ENCODE results near the gene EDC4.
"Not testable (repeated sequence)": the region's sequence is repeated elsewhere in the genome, so short reads cannot be mapped to it uniquely, and the experiment has no call there.

DNA sequence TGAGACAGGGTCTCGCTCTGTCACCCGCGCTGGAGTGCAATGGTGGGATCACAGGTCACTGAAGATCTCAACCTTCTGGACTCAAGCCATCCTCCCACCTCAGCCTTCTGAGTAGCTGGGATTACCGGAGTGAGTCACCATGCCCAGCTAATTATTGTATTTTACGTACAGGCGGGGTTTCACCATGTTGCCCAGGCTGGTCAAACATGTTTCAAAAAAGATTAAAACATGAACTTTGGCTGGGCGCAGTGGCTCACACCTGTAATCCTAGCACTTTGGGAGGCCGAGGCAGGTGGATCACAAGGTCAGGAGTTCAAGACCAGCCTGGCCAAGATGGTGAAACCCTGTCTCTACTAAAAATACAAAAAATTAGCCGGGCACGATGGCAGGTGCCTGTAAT, 35.7 kb upstream of the EDC4 start:
- TF ChIP-seq POLR2AphosphoS5 (IDR thresholded peaks at IDR 0.05; ENCODE audit: low read depth); EZH2 (IDR thresholded peaks at IDR 0.05; ENCODE audit: low read depth, unreplicated experiment); CREB1 (CRISPR knock-in tag; IDR thresholded peaks at IDR 0.05; ENCODE audit: low read depth); JUNB (IDR thresholded peaks at IDR 0.05; ENCODE audit: unreplicated experiment): not testable (repeated sequence)
- TF ChIP-seq, protein P1, sequence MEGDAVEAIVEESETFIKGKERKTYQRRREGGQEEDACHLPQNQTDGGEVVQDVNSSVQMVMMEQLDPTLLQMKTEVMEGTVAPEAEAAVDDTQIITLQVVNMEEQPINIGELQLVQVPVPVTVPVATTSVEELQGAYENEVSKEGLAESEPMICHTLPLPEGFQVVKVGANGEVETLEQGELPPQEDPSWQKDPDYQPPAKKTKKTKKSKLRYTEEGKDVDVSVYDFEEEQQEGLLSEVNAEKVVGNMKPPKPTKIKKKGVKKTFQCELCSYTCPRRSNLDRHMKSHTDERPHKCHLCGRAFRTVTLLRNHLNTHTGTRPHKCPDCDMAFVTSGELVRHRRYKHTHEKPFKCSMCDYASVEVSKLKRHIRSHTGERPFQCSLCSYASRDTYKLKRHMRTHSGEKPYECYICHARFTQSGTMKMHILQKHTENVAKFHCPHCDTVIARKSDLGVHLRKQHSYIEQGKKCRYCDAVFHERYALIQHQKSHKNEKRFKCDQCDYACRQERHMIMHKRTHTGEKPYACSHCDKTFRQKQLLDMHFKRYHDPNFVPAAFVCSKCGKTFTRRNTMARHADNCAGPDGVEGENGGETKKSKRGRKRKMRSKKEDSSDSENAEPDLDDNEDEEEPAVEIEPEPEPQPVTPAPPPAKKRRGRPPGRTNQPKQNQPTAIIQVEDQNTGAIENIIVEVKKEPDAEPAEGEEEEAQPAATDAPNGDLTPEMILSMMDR (conservative IDR thresholded peaks at IDR 0.05; ENCODE audit: low read depth in 2 of 2), result not testable (repeated sequence)
- TF ChIP-seq, protein P2, sequence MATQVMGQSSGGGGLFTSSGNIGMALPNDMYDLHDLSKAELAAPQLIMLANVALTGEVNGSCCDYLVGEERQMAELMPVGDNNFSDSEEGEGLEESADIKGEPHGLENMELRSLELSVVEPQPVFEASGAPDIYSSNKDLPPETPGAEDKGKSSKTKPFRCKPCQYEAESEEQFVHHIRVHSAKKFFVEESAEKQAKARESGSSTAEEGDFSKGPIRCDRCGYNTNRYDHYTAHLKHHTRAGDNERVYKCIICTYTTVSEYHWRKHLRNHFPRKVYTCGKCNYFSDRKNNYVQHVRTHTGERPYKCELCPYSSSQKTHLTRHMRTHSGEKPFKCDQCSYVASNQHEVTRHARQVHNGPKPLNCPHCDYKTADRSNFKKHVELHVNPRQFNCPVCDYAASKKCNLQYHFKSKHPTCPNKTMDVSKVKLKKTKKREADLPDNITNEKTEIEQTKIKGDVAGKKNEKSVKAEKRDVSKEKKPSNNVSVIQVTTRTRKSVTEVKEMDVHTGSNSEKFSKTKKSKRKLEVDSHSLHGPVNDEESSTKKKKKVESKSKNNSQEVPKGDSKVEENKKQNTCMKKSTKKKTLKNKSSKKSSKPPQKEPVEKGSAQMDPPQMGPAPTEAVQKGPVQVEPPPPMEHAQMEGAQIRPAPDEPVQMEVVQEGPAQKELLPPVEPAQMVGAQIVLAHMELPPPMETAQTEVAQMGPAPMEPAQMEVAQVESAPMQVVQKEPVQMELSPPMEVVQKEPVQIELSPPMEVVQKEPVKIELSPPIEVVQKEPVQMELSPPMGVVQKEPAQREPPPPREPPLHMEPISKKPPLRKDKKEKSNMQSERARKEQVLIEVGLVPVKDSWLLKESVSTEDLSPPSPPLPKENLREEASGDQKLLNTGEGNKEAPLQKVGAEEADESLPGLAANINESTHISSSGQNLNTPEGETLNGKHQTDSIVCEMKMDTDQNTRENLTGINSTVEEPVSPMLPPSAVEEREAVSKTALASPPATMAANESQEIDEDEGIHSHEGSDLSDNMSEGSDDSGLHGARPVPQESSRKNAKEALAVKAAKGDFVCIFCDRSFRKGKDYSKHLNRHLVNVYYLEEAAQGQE (IDR thresholded peaks at IDR 0.05; ENCODE audit: unreplicated experiment), result not testable (repeated sequence)

All from GM23338 (cell line).